Islet of Langerhans (tissue), 1 donor: ENCODE data around the gene WIPF2.
A peak's percentile ranks its signal among the peaks of the same experiment; 100 is the strongest.
"Not testable (repeated sequence)": the region's sequence is repeated elsewhere in the genome, so short reads cannot be mapped to it uniquely, and the experiment has no call there.

Experiments
- FAIRE-seq: peaks from one replicate; lab custom pipeline; 2011; peaks lifted over from hg19 to GRCh38; lab: Jason Lieb, UNC

WIPF2 gene

GRCh38 chr17:40295488-40296436 lies 76.7 kb downstream of the WIPF2 start:
- no peak for FAIRE-seq

- FAIRE-seq: no peak
Measured at GRCh38 chr17:40297511-40297910, 78.4 kb downstream of the WIPF2 start.

- FAIRE-seq: no peak
Measured at GRCh38 chr17:40298726-40299125, 79.6 kb downstream of the WIPF2 start.

- not testable (repeated sequence) for FAIRE-seq
Measured at GRCh38 chr17:40299159-40299757, 80.2 kb downstream of the WIPF2 start.

- no peak for FAIRE-seq
Measured at GRCh38 chr17:40301315-40301714, 82.2 kb downstream of the WIPF2 start.

GRCh38 chr17:40303009-40303657 lies 84.0 kb downstream of the WIPF2 start:
- peak; percentile 21 for FAIRE-seq

- no peak for FAIRE-seq
Measured at GRCh38 chr17:40303708-40304551, 84.8 kb downstream of the WIPF2 start.

- not testable (repeated sequence) for FAIRE-seq
Measured at GRCh38 chr17:40304552-40304863, 85.4 kb downstream of the WIPF2 start.

- FAIRE-seq: not testable (repeated sequence)
Measured at GRCh38 chr17:40304866-40305265, 85.8 kb downstream of the WIPF2 start.

- no peak for FAIRE-seq
Measured at GRCh38 chr17:40306395-40306794, 87.3 kb downstream of the WIPF2 start.

GRCh38 chr17:40307001-40307730 lies 88.1 kb downstream of the WIPF2 start:
- FAIRE-seq: no peak

- no peak for FAIRE-seq
Measured at GRCh38 chr17:40307740-40308239, 88.7 kb downstream of the WIPF2 start.

- FAIRE-seq: no peak
Measured at GRCh38 chr17:40309031-40309948, 90.2 kb downstream of the WIPF2 start, which contains the start of gene RARA. Gene RARA, plus strand, starts transcription at chr17:40309180. Its CDS starts 22,039 bp downstream, at chr17:40331219.

GRCh38 chr17:40309949-40310510 lies 90.9 kb downstream of the WIPF2 start:
- no peak for FAIRE-seq

GRCh38 chr17:40310882-40311391 lies 91.8 kb downstream of the WIPF2 start:
- no peak for FAIRE-seq

GRCh38 chr17:40311575-40311974 lies 92.5 kb downstream of the WIPF2 start:
- FAIRE-seq: no peak

- FAIRE-seq: no peak
Measured at GRCh38 chr17:40312131-40312731, 93.1 kb downstream of the WIPF2 start.

GRCh38 chr17:40312893-40313667 lies 94.0 kb downstream of the WIPF2 start:
- no peak for FAIRE-seq
